GM12878 (cell line): ENCODE data around the gene ACHE. TPM values are rescaled to one million over a fixed set of nuclear protein-coding genes. Genes with fewer than 3 reads are reported as not detected.

Source experiments
- ATAC-seq: fragments of 200-7000 bp; cut with Tn5 transposase; 3 replicates; pipeline ENCODE4 v1.9.1; 2020; ENCODE audit warnings: mild to moderate bottlenecking, moderate library complexity
- BruUV-seq: library from RNA; stranded (reverse); fragments of 400-500 nt; replicated peaks from 2 replicates; lab custom pipeline; 2021; lab: Mats Ljungman, UMichigan
- CTCF ChIA-PET: fragments of 300-600 bp; sonication (Branson Sonifier 250); formaldehyde crosslinking; extraction: SDS; loops from one replicate; lab custom pipeline; 2021; ENCODE audit warnings: inconsistent platforms; lab: Yijun Ruan, JAX
- POLR2A ChIA-PET: fragments of 350-600 bp; formaldehyde crosslinking; extraction: SDS; loops from one replicate; lab custom pipeline; 2021; ENCODE audit warnings: inconsistent platforms; lab: Charles Lee
- RAD21 ChIA-PET: fragments of 300-600 bp; sonication (Branson Sonifier 250); formaldehyde crosslinking; loops from one replicate; lab custom pipeline; 2023; ENCODE audit warnings: antibody characterized with exemption; ENCODE audit not compliant: unreplicated experiment; lab: Charles Lee
- SMC1A ChIA-PET: fragments of 300-600 bp; sonication (Branson Sonifier 250); formaldehyde crosslinking; loops from one replicate; lab custom pipeline; 2023; ENCODE audit not compliant: unreplicated experiment, uncharacterized antibody; lab: Charles Lee
- DNase-seq: peaks from one replicate; pipeline ENCODE4 v3.0.0-alpha.2; 2011; ENCODE audit warnings: low read depth, low spot score
- FAIRE-seq: peaks from 3 replicates; lab custom pipeline; 2011; peaks lifted over from hg19 to GRCh38; lab: Jason Lieb, UNC
- H2AFZ ChIP-seq: 2 replicates; pipeline ENCODE4 v1.6.0; 2011; ENCODE audit warnings: low read depth, low read length, control low read depth; ENCODE audit not compliant: control insufficient read depth
- H3K27ac ChIP-seq: 2 replicates; pipeline ENCODE4 v1.5.1; 2011; ENCODE audit warnings: control low read depth; ENCODE audit not compliant: control insufficient read depth, insufficient read depth
- H3K27me3 ChIP-seq, 2 experiments: replicated peaks in 1 of 2; 2 replicates each; pipeline versions ENCODE4 v1.6.0 to v1.6.1; 2011; ENCODE audit warnings: low read length in 1 of 2; ENCODE audit not compliant: control insufficient read depth in 2 of 2, insufficient read depth in 2 of 2
- H3K36me3 ChIP-seq, 2 experiments: 2 replicates each; pipeline ENCODE4 v1.5.1; 2011; ENCODE audit warnings: low read length in 1 of 2; ENCODE audit not compliant: control insufficient read depth in 2 of 2, insufficient read depth in 2 of 2
- H3K4me1 ChIP-seq: 2 replicates; pipeline ENCODE4 v1.6.1; 2011; ENCODE audit warnings: mild to moderate bottlenecking, low read length, moderate library complexity, mixed read lengths; ENCODE audit not compliant: control insufficient read depth, insufficient read depth
- H3K4me2 ChIP-seq: 2 replicates; pipeline ENCODE4 v1.6.0; 2011; ENCODE audit warnings: control low read depth; ENCODE audit not compliant: control insufficient read depth, insufficient read depth
- H3K4me3 ChIP-seq: fragments of 200-600 bp; sonication (generic); 2 replicates; pipeline ENCODE4 v1.5.1; 2016
- H3K79me2 ChIP-seq: 2 replicates; pipeline ENCODE4 v1.6.0; 2011; ENCODE audit warnings: low read length; ENCODE audit not compliant: control insufficient read depth, insufficient read depth
- H3K9ac ChIP-seq: 2 replicates; pipeline ENCODE4 v1.8.0; 2011; ENCODE audit warnings: low read length, control low read depth, mixed read lengths; ENCODE audit not compliant: control insufficient read depth, insufficient read depth
- H3K9me3 ChIP-seq: replicated peaks from 3 replicates; pipeline ENCODE4 v1.5.1; 2011; ENCODE audit warnings: mild to moderate bottlenecking, low read length; ENCODE audit not compliant: control insufficient read depth, insufficient read depth
- H4K20me1 ChIP-seq: 2 replicates; pipeline ENCODE4 v1.6.0; 2011; ENCODE audit not compliant: control insufficient read depth, insufficient read depth
- CBFB ChIP-seq: IDR thresholded peaks from 2 replicates; pipeline ENCODE4 v1.6.1; 2016; ENCODE audit warnings: antibody characterized with exemption, low read depth
- CREB1 ChIP-seq: IDR thresholded peaks from 2 replicates; pipeline ENCODE4 v1.6.1; 2012; ENCODE audit warnings: low read depth, mild to moderate bottlenecking, inconsistent platforms
- FOS ChIP-seq: IDR thresholded peaks from 3 replicates; pipeline ENCODE4 v1.6.1; 2011; ENCODE audit warnings: borderline replicate concordance; ENCODE audit not compliant: insufficient read length; ENCODE audit errors: extremely low read depth
- IKZF1 ChIP-seq: fragments of 450-650 bp; conservative IDR thresholded peaks from 2 replicates; pipeline ENCODE4 v1.6.1; 2017; ENCODE audit warnings: antibody characterized with exemption, mild to moderate bottlenecking
- MXI1 ChIP-seq: fragments of 150-350 bp; IDR thresholded peaks from 2 replicates; pipeline ENCODE4 v1.6.1; 2011; ENCODE audit warnings: low read depth, mild to moderate bottlenecking, inconsistent platforms, low read length, improper control_type of control experiment
- NFXL1 ChIP-seq: fragments of 450-650 bp; IDR thresholded peaks from 2 replicates; pipeline ENCODE4 v1.6.1; 2017; ENCODE audit warnings: antibody characterized with exemption, mild to moderate bottlenecking, borderline replicate concordance
- NFYB ChIP-seq: IDR thresholded peaks from 2 replicates; pipeline ENCODE4 v1.6.1; 2011; ENCODE audit warnings: low read depth, mild to moderate bottlenecking, low read length, improper control_type of control experiment, moderate library complexity; ENCODE audit not compliant: insufficient read depth
- YY1 ChIP-seq: IDR thresholded peaks from 2 replicates; pipeline ENCODE4 v1.6.1; 2011; ENCODE audit warnings: low read depth, mild to moderate bottlenecking, low read length
- WGBS: methylation state at CpG from one replicate; pipeline ENCODE4 v1.1.6; 2016; ENCODE audit warnings: low lambda C conversion rate; ENCODE audit not compliant: insufficient replicate concordance, insufficient coverage; ENCODE audit errors: missing lambda C conversion rate; 5-methylcytosine and 5-hydroxymethylcytosine counted together
- in situ Hi-C: fragments of 300-500 bp; cut with MboI; formaldehyde crosslinking; loops from 9 replicates; pipeline ENCODE4 v1.14.3; 2018; ENCODE audit warnings: mixed read lengths
- intact Hi-C: fragments of 100-400 bp; cut with micrococcal nuclease; formaldehyde crosslinking; loops from one replicate; pipeline ENCODE4 v1.14.2; 2022; ENCODE audit not compliant: unreplicated experiment
- polyA plus RNA-seq, 11 experiments: library from polyadenylated mRNA; depleted of rRNA in 4 of 11; unstranded in 6 of 11; stranded (reverse) in 5 of 11; fragments of >200 nt; fragmentation: Nextera tagmentation in 4 of 11; fragmentation: Illumina TruSeq in 1 of 11; extraction: Ambion mirVana in 4 of 11; extraction: Trizol in 1 of 11; gene quantifications; 1 replicate in 1 of 11; 2 replicates in 10 of 11; pipeline versions ENCODE4 v1.2.1 to v1.2.3, GENCODE V29; 2011 to 2016; ENCODE audit warnings: inconsistent platforms in 2 of 11, missing spikeins in 2 of 11, low read depth in 1 of 11
- total RNA-seq, 4 experiments: library from RNA; depleted of rRNA in 3 of 4; stranded (reverse); fragments of >200 nt in 3 of 4; fragmentation: Illumina TruSeq in 1 of 4; extraction: Trizol in 1 of 4; gene quantifications; 2 replicates each; pipeline versions ENCODE4 v1.2.1 to v1.2.3, GENCODE V29; 2013 to 2021
- TF ChIP-seq, protein P1 (sequence below): fragments of 450-650 bp; IDR thresholded peaks from 2 replicates; pipeline ENCODE4 v1.6.1; 2017; ENCODE audit warnings: low read depth, mild to moderate bottlenecking, moderate library complexity

ACHE gene
- total and polyA plus RNA-seq, 10 of the 15 experiments (the other 5 are each of a cell fraction or from before 2014, with no cell fraction given) = 0.07 to 5.1 (median 2.3) TPM; not detected in 1

DNA sequence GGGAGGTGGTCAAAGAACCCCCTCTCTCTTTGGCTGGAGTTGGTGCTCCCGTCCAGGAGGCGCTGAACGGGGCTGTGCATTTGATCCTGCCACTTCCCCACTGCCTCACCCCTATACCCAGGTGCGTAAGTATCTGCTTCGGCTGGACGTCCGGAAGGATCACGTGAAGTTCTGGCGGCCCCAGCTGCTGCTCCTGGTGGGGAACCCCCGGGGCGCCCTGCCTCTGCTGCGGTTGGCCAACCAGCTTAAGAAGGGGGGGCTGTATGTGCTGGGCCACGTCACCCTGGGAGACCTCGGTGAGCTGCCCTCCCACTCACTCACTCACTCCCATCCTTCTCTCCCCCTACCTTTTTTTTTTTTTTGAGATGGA lies 34.1 kb downstream of the ACHE start (continued):
- TF ChIP-seq, protein P1, sequence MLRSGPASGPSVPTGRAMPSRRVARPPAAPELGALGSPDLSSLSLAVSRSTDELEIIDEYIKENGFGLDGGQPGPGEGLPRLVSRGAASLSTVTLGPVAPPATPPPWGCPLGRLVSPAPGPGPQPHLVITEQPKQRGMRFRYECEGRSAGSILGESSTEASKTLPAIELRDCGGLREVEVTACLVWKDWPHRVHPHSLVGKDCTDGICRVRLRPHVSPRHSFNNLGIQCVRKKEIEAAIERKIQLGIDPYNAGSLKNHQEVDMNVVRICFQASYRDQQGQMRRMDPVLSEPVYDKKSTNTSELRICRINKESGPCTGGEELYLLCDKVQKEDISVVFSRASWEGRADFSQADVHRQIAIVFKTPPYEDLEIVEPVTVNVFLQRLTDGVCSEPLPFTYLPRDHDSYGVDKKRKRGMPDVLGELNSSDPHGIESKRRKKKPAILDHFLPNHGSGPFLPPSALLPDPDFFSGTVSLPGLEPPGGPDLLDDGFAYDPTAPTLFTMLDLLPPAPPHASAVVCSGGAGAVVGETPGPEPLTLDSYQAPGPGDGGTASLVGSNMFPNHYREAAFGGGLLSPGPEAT = no peak
- TF ChIP-seq CBFB = no peak
- TF ChIP-seq IKZF1 = no peak
- TF ChIP-seq FOS = no peak
- TF ChIP-seq NFYB = no peak

DNA sequence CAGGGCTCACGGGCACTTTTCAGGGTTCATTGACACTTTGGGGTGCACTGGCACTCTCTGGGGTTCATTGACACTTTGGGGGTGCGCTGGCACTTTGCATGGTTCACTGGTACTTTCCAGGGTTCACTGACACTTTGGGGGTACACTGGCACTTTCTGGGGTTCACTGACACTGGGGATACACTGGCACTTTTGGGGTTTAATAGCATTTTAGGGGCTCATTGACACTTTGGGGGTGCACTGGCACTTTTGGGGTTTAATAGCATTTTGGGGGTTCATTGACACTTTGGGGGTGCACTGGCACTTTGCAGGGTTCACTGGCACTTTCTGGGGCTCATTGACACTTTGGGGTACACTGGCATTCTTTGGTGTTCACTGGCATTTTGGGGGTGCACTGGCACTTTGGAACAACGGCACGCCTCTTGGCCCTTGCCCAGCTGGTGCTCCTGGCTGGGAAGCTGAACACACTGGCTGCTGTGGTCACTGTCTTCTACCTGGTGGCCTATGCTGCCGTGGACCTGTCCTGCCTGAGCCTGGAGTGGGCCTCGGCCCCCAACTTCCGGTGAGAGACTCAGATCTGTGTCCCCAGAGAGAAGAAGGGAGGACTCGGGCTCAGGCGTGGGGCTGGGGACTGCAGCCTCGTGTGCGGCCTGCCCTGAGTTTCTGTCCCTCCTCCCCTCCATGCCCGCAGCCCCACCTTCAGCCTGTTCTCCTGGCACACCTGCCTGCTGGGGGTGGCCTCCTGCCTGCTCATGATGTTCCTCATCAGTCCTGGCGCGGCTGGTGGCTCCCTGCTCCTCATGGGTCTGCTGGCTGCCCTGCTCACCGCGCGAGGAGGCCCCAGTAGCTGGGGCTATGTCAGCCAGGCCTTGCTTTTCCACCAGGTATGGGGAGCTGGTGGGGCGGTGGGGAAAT lies 34.7 kb downstream of the ACHE start:
- RAD21 ChIA-PET = interaction anchor here (0.9 kb wide), 1 partner anchor 9 kb away, joined by 3 read pairs; the partner anchor contains the start of gene SLC12A9
- no peaks in the 10 kb centered on the region for H3K9me3 ChIP-seq
- 93% methylated on average over 18 of the region's 18 CpGs for WGBS
- SMC1A ChIA-PET = no interaction called here
- intact Hi-C loops = no loop called here
- no TSS peak for BruUV-seq
- H3K4me1 ChIP-seq = no peaks in the 10 kb centered on the region
- H3K27ac ChIP-seq = no peak overlapping the region
- no peaks in the 10 kb centered on the region for H3K27me3 ChIP-seq
- H2AFZ ChIP-seq = no peak overlapping the region
- no peak overlapping the region for H3K9ac ChIP-seq
- no peaks in the 10 kb centered on the region for H4K20me1 ChIP-seq
- no peaks in the 10 kb centered on the region for H3K79me2 ChIP-seq
- DNase-seq (no peak), ATAC-seq (no peak), FAIRE-seq (no peak)
- TF ChIP-seq NFXL1 = no peak
- TF ChIP-seq YY1 = no peak
- no peak for TF ChIP-seq CREB1
- no peak for TF ChIP-seq MXI1
- CTCF ChIA-PET = interaction anchor here (0.7 kb wide), 1 partner anchor 9 kb away, joined by 4 read pairs; the partner anchor contains the start of gene SLC12A9
- no peak overlapping the region for H3K4me2 ChIP-seq
- H3K4me3 ChIP-seq = no peak overlapping the region
- in situ Hi-C loops = no loop called here
- POLR2A ChIA-PET = interaction anchor here (0.6 kb wide), 1 partner anchor 316 kb away, joined by 3 read pairs; no protein-coding TSS in a partner anchor
- peaks cover 4 to 8% of the 10 kb centered on the region in 2 experiments; a peak in 3 of 4 replicates for H3K36me3 ChIP-seq
